ENCODE measurements around the gene ZCWPW2.

- TF ChIP-seq POLR2A (IDR thresholded peaks at IDR 0.05; ENCODE audit: low read depth, low read length) (no peak), CTCF (conservative IDR thresholded peaks at IDR 0.05; ENCODE audit: low read depth, low read length) (no peak), CEBPB (IDR thresholded peaks at IDR 0.05; ENCODE audit: low read depth, low read length) (no peak), ELK1 (IDR thresholded peaks at IDR 0.05; ENCODE audit: borderline replicate concordance, low read depth, low read length) (no peak), USF2 (IDR thresholded peaks at IDR 0.05; ENCODE audit: low read depth, low read length) (no peak), BHLHE40 (IDR thresholded peaks at IDR 0.05; ENCODE audit: low read depth, low read length) (no peak), RAD21 (IDR thresholded peaks at IDR 0.05; ENCODE audit: low read length) (no peak), FOS (IDR thresholded peaks at IDR 0.05; ENCODE audit: low read depth, low read length) (no peak), RFX5 (IDR thresholded peaks at IDR 0.05; ENCODE audit: low read depth, low read length) (no peak), SMC3 (IDR thresholded peaks at IDR 0.05; ENCODE audit: low read depth, low read length) (no peak), MAFK (IDR thresholded peaks at IDR 0.05; ENCODE audit: low read depth, low read length) (no peak)
Measured at GRCh38 chr3:28406241-28406640, 57.7 kb downstream of the ZCWPW2 start.

Data from IMR-90 (cell line).